Measurements from ENCODE around the gene HYI. TPM values are rescaled to one million over a fixed set of nuclear protein-coding genes. Genes with fewer than 3 reads are reported as not detected.
"Not testable (repeated sequence)": the region's sequence is repeated elsewhere in the genome, so short reads cannot be mapped to it uniquely, and the experiment has no call there.

Gene HYI
- total RNA-seq, 1 experiment from 2014 or later = 115 TPM

DNA sequence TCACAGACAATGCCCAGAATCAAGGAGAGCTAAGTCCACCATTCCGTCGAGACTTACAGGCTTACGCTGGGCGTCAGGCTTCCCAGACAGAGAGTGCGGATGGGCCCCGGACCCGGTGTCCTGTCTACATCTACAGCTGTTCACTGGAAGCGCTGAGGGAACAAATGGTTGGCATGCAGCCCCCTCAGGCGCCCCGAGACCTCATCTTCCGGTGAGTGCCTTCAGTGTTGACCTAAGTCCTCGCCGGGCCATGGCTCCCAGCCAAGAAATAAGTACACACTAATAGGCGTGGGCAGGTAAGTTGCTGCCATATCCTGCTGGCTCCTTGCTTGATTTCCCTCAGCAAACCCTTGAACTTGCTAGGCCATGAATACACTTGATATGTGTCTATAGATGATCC, 26.2 kb downstream of the HYI start:
- no peak for DNase-seq (ENCODE audit: low read depth)

DNA sequence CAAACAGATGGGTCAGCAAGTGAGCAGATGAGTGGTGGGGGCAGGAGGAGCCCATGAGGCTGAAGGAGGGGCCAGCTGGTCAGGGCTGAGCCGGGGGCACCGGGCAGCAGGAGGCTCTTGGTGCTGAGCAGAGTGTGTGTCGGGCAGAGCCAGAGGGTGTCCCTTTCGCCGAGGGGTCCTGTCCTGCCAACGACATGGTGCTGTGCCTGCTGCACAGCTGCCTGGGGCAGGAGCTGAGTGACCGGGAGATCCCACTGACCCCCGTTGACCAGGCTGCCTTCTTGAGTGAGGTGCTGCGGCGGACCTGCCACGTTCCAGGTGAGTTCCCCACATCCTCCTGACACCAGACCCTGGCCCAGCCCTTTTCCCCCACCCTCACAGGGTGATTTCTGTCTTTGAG, 27.5 kb downstream of the HYI start:
- DNase-seq (ENCODE audit: low read depth) = no peak

DNA sequence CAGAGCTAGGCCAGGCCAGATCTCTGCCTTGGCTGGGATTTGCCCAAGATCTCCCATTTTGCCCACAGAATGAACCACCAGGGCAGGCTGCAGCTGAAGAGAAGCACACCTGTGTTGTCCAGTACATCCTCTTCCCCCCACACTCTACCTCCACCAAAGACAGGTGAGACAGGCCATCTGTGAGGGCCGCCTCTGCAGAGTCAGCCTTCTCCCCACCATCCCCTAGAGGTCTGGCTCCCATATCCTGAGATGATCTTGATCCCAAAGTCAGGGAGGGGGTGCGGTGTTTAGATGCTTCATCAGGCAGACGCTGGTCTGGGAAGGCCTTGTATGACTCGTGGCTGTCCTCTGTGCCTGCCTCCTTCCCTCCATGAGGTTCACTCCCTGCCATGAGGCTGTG, 28.7 kb downstream of the HYI start:
- DNase-seq (ENCODE audit: low read depth) = no peak

DNA sequence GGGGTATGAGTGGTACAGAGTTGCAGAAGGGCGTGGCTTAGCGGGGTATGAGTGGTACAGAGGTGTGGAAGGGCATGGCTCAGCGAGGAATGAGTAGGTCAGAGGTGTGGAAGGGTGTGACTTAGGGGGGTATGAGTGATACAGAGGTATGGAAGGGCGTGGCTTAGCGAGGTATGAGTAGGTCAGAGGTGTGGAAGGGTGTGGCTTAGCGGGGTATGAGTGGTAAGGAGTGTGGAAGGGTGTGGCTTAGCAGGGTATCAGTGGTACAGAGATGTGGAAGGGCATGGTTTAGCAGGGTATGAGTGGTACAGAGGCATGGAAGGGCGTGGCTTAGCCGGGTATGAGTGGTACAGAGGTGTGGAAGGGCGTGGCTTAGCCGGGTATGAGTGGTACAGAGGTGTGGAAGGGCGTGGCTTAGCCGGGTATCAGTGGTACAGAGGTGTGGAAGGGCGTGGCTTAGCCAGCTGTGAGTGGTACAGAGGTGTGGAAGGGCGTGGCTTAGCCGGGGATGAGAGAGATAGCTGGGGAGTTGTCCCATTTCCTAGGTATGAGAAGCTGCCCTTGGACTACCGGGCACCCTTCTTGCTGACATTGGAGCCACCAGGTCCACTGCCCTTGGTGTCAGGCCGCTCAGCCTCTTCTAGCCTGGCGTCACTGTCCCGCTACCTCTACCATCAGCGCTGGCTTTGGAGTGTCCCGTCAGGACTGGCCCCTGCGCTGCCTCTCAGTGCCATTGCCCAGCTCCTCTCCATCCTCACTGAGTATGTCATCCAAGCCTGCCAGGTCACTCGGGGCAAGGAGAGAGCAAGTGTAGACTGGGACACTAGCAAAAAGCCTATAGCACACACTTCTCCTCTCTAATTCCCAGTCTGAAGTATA, 29.8 kb downstream of the HYI start:
- no peak for DNase-seq (ENCODE audit: low read depth)

DNA sequence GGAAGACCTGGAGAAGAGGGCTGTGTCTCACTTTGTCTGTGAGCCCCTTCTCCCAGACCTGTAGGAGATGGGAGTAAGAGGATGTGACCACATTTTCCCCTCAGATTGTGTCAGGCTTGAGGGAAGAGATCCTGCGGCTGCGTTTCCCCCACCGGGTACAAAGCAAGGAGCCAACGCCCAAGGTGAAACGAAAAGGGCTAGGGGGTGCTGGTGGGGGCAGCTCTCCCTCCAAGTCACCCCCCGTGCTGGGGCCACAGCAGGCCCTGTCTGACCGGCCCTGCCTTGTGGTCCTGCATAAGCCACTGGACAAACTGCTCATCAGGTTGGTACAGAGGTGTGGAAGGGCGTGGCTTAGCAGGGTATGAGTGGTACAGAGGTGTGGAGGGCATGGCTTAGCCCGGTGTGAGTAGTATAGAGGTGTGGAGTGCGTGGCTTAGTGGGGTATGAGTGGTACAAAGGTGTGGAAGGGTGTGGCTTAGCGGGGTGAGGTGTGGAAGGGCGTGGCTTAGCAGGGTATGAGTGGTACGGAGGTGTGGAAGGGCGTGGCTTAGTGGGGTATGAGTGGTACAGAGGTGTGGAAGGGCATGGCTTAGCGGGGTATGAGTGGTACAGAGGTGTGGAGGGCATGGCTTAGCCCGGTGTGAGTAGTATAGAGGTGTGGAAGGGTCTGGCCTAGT, 30.6 kb downstream of the HYI start:
- DNase-seq (ENCODE audit: low read depth) = no peak

DNA sequence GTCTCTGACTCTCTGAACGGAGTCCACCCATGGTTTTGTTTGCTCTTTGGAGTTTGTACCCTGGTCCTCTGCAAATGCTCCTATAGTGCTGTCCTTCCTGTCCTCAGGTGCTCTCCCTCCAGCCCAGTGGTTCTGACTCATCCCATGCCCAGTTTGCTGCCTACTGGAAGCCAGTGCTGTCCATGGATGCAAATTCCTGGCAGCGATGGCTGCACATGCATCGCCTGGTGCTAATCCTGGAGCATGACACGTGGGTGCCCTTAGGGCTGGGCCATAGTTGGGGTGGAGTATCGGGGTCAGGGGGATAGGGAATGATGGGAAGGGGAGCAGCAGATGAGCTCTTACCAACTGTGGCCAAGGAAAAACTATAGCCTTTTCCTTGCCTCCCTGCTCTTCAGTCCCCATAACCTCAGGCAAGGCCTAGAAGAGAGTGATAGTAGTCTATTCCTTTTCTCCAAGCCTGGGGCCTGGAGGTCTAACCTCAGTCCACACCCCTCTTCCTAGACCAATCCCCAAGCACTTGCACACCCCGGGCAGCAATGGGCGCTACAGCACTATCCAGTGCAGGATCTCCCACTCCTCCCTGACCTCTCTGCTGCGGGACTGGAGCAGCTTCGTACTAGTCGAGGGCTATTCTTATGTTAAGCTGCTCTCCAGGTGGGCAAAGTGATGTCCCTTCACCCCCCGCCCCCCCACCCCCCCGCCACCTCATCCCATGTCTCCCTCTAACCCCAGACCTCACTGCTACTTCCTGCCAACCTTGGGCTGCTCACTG, 31.6 kb downstream of the HYI start:
- DNase-seq (ENCODE audit: low read depth) = no peak

DNA sequence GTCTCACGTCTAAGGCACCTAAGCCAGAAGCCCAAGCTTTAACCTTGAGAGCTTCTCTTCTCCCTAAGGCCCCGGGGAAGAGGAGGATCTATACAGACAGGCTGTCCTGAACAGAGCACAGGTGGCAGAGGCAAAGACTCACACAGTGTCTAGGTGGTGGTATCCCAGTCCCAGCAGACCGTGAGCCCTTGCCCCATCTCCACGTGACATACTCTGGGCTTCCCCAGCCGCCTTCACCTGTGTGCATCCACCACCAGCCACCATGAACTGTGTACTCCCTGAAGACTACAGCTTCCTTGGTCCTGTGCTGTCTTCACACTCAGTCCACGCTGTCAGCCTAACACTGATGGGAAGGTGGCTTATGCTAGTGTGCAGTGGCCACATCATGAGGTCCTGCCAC, 32.3 kb downstream of the HYI start:
- DNase-seq (ENCODE audit: low read depth) = no peak

DNA sequence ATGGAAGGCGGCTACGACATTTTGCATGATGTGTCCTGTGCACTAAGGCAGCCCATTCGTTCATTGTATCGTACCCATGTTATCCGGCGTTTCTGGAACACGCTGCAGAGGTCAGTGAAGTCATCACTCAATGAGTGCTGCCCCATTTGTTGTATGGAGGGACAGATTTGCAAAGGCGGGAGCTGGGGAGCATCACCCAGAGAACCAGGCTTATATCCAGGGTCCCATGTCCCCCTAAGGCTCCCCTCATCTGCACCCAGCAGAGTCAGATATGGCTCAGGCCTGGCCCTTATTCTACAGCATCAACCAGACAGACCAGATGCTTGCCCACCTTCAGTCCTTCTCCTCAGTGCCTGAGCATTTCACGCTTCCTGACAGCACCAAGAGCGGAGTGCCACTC, 32.9 kb downstream of the HYI start:
- DNase-seq (ENCODE audit: low read depth) = no peak

DNA sequence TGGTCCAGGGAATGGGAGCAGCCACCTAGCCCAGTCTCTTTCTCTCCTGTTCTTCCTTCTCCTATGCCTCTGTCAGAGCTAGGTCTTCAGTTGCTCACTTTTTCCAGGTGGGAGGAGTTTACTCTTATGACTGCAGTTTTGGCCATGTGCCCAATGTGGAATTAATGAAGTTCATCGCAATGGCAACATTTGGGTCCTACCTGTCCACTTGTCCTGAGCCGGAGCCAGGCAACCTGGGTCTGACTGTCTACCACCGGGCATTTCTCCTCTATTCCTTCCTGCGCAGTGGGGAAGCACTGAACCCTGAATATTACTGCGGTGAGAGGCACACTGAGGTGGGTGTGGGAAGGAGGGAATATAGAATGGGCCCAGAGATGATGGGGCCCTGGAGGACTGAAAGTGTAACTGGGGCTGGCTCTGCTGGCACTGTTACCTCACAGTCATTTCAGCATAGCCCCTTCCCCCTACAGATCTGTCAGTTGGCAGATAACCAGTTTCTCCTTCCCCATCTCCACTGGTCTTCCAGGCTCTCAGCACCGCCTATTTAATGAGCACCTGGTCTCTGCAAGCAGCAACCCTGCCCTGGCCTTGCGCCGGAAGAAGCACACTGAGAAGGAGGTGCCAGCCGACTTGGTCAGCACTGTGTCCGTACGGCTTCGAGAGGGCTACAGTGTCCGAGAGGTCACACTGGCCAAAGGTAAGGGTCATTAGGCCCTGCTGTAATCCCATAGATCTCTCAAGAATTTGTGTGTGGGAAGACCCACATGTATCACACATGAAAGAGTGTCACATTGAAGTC, 33.9 kb downstream of the HYI start:
- no peak for DNase-seq (ENCODE audit: low read depth)

DNA sequence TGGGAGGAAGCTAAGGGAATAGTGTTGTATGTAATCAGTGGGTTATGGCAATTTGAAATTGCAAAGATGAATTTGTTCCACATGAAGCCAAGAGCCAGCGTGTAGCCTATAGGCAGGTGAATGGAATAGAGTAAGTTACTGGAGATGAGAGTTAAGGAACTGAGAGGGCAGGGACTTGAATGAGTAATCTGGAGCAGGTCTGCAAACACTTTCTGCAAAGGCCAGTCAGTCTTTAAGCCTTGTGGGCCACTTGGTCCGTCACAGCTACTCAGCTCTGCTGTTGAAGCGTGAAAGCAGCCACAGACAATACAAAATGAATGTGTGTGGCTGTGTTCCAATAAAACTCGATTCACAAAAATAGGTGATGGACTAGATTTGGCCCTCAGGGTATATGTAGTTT, 34.9 kb downstream of the HYI start:
- DNase-seq (ENCODE audit: low read depth) = no peak

DNA sequence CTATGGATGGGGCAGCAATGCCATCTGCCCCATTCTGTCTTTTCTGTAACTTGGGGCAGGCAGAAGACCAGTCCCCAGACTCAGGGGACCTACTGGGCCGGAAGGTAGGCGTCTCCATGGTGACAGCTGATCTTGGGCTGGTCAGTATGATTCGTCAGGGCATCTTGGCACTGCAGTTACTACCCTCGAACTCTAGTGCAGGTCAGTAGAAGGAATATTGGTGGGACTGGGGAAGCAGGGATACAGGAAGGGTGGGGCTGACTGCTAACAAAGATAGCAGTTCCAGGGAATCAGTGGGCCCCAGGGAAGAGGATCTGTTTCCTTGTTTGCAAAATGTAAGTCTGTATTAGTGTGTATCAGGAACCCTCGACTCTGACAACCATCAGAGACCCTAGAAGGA, 37.8 kb downstream of the HYI start:
- DNase-seq (ENCODE audit: low read depth) = no peak

DNA sequence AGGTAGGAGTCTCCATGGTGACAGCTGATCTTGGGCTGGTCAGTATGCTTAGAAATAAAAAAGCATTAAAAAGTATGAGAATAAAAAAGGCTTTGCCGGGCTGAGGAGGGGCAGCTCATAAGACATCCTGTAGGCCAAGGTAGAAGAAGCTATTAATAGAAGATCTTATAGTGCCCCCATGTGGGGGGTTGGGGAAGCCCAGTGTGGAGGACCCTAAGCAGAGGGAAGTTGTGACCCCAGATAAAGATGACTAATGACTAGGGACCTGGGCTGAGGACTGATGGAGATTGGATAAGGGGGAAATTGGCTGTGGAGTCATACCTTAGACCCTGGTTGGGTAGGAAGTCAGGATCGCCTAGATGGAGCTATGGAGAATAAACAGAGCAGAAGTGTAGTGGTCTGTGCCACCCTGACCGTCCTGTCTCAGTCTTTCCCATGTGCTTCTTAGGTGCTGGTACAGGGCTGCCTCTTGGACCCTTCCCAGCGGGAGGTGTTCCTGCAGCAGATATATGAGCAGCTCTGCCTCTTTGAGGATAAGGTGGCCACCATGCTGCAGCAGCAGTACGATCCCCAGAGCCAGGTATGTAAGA, 39.0 kb downstream of the HYI start:
- DNase-seq (ENCODE audit: low read depth) = peak; percentile 59

DNA sequence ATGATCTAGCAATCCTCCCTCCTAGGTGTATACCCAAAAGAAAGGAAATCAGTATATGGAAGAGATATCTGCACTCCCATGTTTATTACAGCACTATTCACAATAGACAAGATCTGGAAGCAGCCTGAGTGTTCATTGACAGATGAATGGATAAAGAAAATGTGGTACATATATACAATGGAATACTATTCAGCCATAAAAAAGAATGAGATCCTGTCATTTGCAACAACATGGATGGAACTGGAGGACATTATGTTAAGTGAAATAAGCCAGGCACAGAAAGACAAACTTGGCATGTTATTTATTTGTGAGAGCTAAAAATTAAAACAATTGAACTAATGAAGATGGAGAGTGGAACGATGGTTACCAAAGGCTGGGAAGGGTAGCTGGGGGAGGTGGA, 40.3 kb downstream of the HYI start:
- not testable (repeated sequence) for DNase-seq (ENCODE audit: low read depth)

DNA sequence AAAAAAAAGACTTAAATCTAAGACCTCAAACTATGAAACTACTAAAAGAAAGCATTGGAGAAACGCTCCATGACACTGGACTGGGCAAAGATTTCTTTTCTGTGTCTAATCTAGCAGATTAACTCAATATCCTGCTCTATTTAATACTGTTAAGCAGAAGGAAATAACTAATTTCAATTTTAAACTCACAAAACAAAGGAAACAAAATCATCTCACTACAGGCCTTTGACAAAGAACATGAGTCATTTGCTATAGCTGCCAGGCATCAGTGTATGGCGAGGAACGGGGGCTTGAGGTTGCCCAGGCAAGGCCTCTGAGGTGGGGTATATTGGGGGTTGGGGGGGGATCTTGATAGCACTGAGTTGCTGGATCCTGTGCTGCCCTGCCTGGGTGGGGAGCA, 43.2 kb downstream of the HYI start:
- DNase-seq (ENCODE audit: low read depth) = no peak

DNA sequence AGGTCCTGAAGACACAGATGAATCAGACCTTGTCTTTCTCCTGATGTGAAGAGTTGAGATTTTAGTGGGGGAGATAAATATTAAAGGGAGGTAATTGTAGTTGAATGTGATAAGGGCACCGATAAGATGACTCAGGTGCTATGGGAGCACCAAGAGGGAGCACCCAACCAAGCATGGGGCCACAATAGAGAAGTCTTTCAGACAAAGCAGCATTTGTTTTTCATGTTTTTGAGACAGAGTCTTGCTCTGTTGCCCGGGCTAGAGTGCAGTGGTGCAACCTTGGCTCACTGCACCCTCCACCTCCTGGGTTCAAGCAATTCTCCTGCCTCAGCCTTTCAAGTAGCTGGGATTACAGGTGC, 47.9 kb downstream of the HYI start:
- no peak for DNase-seq (ENCODE audit: low read depth)

DNA sequence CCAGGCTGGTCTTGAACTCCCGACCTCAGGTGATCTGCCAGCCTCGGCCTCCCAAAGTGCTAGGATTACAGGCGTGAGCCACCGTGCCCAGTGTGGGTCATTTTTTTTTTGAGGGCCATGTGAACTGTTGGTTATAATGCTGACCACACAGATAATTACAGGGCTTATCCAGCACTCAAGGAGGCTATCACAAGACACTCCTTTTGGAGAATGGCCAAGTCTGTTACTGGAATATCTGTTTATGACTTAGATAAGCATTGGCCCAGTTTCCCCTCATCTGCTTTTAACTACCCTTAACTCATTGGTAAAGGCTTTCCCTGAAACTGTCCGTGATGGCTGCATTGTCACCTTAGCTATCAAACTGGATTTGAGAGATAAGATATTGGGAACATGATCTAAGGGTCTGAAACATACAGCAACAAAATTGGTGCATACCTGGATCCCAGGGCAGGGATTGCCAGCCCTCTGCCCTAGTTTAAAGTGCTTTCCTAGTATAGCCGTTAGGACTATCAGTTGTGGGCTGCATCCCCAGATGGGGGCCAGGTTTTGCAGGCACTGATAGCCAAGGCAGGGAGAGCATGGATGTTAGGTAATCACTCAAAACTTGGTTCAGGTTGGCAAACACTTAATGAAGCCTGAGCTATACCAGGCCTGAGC, 48.4 kb downstream of the HYI start:
- DNase-seq (ENCODE audit: low read depth) = no peak

DNA sequence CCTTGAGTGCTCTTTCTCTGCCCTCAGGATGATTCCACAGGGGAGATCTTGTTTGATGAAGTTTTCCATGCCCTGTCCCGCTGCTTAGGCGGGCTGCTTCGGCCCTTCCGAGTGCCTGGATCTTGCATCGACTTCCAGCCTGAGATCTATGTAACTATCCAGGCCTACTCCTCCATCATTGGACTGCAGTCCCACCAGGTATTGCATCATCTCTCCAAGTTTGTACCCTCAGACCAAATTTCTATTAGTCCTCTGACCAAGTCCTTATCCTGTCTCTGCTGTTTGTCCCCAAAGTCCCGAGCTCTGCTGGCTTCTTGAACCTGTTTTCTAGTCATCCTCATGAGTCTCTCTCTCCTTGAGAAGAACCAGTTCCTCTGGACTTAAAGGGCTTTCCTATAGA, 49.4 kb downstream of the HYI start:
- no peak for DNase-seq (ENCODE audit: low read depth)

DNA sequence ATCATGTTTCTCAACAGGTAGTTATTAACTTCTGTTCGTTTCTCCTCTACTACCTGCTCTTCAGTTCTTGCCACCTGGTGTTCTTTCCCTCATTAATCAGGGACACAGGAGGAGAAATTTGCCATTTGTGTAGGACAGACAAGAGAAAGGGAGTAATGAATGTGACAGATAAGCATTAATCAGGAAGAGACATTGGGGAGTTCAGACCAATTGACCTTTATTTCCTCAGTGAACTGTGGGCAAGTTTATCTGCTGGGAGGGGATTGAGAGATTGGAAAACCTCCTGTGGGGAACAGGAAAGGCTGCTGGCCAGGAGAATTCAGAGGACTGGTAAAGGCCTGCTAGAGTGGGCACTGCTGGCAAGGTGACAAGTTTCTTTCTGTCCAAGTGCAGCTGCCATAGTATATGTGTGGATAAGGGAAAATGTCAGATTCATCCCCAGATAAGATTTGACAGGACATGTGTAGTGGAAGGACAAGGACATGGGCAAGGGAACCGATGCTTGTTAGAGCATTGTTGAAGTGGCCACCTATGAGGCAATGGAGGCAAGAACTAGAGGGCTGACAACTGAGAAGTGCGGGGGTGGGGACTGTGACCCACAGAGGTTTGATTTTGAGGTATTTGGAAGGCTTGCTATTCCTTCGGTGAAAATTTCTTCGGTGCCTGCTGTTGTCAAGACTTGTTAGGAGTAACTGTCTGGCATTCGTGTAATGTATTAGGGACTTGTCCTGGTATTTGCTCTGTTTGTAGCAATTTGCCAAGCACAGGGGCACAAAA, 51.5 kb downstream of the HYI start:
- no peak for DNase-seq (ENCODE audit: low read depth)
